Head of caudate nucleus (tissue), 42 donors: ENCODE data around the gene AOPEP.

Experiments used
- DNase-seq, 42 donors: peaks; one replicate each; pipeline versions ENCODE4 v3.0.0 to v3.0.0-alpha.2; 2020 to 2021; ENCODE audit warnings: mixed read lengths in 7 of 42
- intact Hi-C: fragments of 100-400 bp; cut with DNase I; formaldehyde crosslinking; loops from one replicate; pipeline ENCODE4 v1.15.0; 2022

The AOPEP gene

GRCh38 chr9:95092262-95093072, 366.0 kb downstream of the AOPEP start:
- intact Hi-C loops: no loop called here
- peak in 2 of 42 donors; percentile 22 to 23 for DNase-seq

GRCh38 chr9:95093586-95093985, 367.1 kb downstream of the AOPEP start:
- DNase-seq: no peak
- intact Hi-C loops: no loop called here

GRCh38 chr9:95094002-95094401, 367.5 kb downstream of the AOPEP start:
- intact Hi-C loops: no loop called here
- DNase-seq: peak in 1 of 42 donors; percentile 30

- intact Hi-C loops: no loop called here
- peak in 1 of 42 donors; percentile 18 for DNase-seq
Measured at GRCh38 chr9:95095641-95096355, 369.3 kb downstream of the AOPEP start.

GRCh38 chr9:95096381-95096780, 369.9 kb downstream of the AOPEP start:
- intact Hi-C loops: no loop called here
- peak in 1 of 42 donors; percentile 22 for DNase-seq

- peak in 1 of 42 donors; percentile 16 for DNase-seq
- intact Hi-C loops: no loop called here
Measured at GRCh38 chr9:95096807-95097206, 370.3 kb downstream of the AOPEP start.

GRCh38 chr9:95097279-95097678, 370.8 kb downstream of the AOPEP start:
- DNase-seq: peak in 1 of 42 donors; percentile 13

GRCh38 chr9:95098391-95098921, 372.0 kb downstream of the AOPEP start:
- peak in 1 of 42 donors; percentile 13 for DNase-seq
- intact Hi-C loops: no loop called here

More at GRCh38 chr9:95097279-95097678, 370.8 kb downstream of the AOPEP start:
- intact Hi-C loops: no loop called here

GRCh38 chr9:95099321-95100070, 373.0 kb downstream of the AOPEP start:
- peak in 1 of 42 donors; percentile 15 for DNase-seq

GRCh38 chr9:95100071-95100627, 373.6 kb downstream of the AOPEP start:
- intact Hi-C loops: no loop called here

More at GRCh38 chr9:95099321-95100070, 373.0 kb downstream of the AOPEP start:
- intact Hi-C loops: no loop called here

GRCh38 chr9:95101326-95101725, 374.8 kb downstream of the AOPEP start:
- peak in 1 of 42 donors; percentile 17 for DNase-seq
- intact Hi-C loops: no loop called here

More at GRCh38 chr9:95100071-95100627, 373.6 kb downstream of the AOPEP start:
- DNase-seq: no peak

- peak in 37 of 42 donors; percentile 57 to 89 (median 75) for DNase-seq
- intact Hi-C loops: no loop called here
Measured at GRCh38 chr9:95102001-95102433, 375.5 kb downstream of the AOPEP start.

- DNase-seq: no peak
- intact Hi-C loops: no loop called here
Measured at GRCh38 chr9:95102572-95102971, 376.1 kb downstream of the AOPEP start.

GRCh38 chr9:95103281-95103771, 376.8 kb downstream of the AOPEP start:
- intact Hi-C loops: no loop called here
- peak in 8 of 42 donors; percentile 26 to 76 (median 52) for DNase-seq

- peak in 4 of 42 donors; percentile 17 to 63 (median 34) for DNase-seq
- intact Hi-C loops: no loop called here
Measured at GRCh38 chr9:95103871-95104580, 377.5 kb downstream of the AOPEP start.

- no peak for DNase-seq
- intact Hi-C loops: no loop called here
Measured at GRCh38 chr9:95104581-95104960, 378.1 kb downstream of the AOPEP start.

GRCh38 chr9:95104980-95105379, 378.5 kb downstream of the AOPEP start:
- DNase-seq: peak in 2 of 42 donors; percentile 7 to 30
- intact Hi-C loops: no loop called here
